ENCODE data around the gene FXR1.

FXR1 gene

GRCh38 chr3:180918542-180918941, 6.1 kb downstream of the FXR1 start:
- H3K4me3 ChIP-seq (ENCODE audit: low read length): no peak overlapping the region
- no peak for DNase-seq (ENCODE audit: low read depth)
- TF ChIP-seq CTCF (conservative IDR thresholded peaks at IDR 0.05; ENCODE audit: low read length): no peak

- no peak for TF ChIP-seq CTCF (conservative IDR thresholded peaks at IDR 0.05; ENCODE audit: low read length)
- DNase-seq (ENCODE audit: low read depth): no peak
Measured at GRCh38 chr3:180922242-180922641, 9.8 kb downstream of the FXR1 start.

GRCh38 chr3:180923561-180923960, 11.1 kb downstream of the FXR1 start:
- TF ChIP-seq CTCF (conservative IDR thresholded peaks at IDR 0.05; ENCODE audit: low read length): no peak
- H3K4me3 ChIP-seq (ENCODE audit: low read length): no peak overlapping the region
- DNase-seq (ENCODE audit: low read depth): no peak

More at GRCh38 chr3:180922242-180922641, 9.8 kb downstream of the FXR1 start:
- H3K4me3 ChIP-seq (ENCODE audit: low read length): no peak overlapping the region

- DNase-seq (ENCODE audit: low read depth): peak; percentile 9
- no peak overlapping the region for H3K4me3 ChIP-seq (ENCODE audit: low read length)
- no peak for TF ChIP-seq CTCF (conservative IDR thresholded peaks at IDR 0.05; ENCODE audit: low read length)
Measured at GRCh38 chr3:180926526-180926925, 14.1 kb downstream of the FXR1 start.

GRCh38 chr3:180929376-180929775, 16.9 kb downstream of the FXR1 start:
- no peak for DNase-seq (ENCODE audit: low read depth)
- H3K4me3 ChIP-seq (ENCODE audit: low read length): no peak overlapping the region
- no peak for TF ChIP-seq CTCF (conservative IDR thresholded peaks at IDR 0.05; ENCODE audit: low read length)

GRCh38 chr3:180930526-180930925, 18.1 kb downstream of the FXR1 start:
- H3K4me3 ChIP-seq (ENCODE audit: low read length): no peak overlapping the region
- no peak for TF ChIP-seq CTCF (conservative IDR thresholded peaks at IDR 0.05; ENCODE audit: low read length)
- DNase-seq (ENCODE audit: low read depth): no peak

GRCh38 chr3:180932819-180933218, 20.3 kb downstream of the FXR1 start:
- no peak for DNase-seq (ENCODE audit: low read depth)
- H3K4me3 ChIP-seq (ENCODE audit: low read length): no peak overlapping the region
- no peak for TF ChIP-seq CTCF (conservative IDR thresholded peaks at IDR 0.05; ENCODE audit: low read length)

Data from AG10803 (cell line).